ENCODE measurements around the gene GCA. TPM values are rescaled to one million over a fixed set of nuclear protein-coding genes. Genes with fewer than 3 reads are reported as not detected.

The GCA gene
- total and polyA plus RNA-seq, 2 of the 13 experiments (the other 11 are each of a cell fraction or from before 2014, with no cell fraction given) = 42.0 to 48.3 TPM

- TF ChIP-seq NFYC (CRISPR knock-in tag; IDR thresholded peaks at IDR 0.05) (peak; percentile 90), SYNCRIP (IDR thresholded peaks at IDR 0.05; ENCODE audit: insufficient read depth, low read depth, low read length) (no peak)
These were observed at the start of gene GCA (continued) for GRCh38 chr2:162343824-162344616.

- DNase-seq (ENCODE audit: low spot score) = no peak
- Histone ChIP-seq H3K9me3 (ENCODE audit: low read length) (no peaks in the 10 kb centered on the region), H3K4me1 (ENCODE audit: insufficient read depth, low read length) (no peaks in the 10 kb centered on the region), H3K36me3 (replicated peaks in 1 of 2; ENCODE audit: control insufficient read depth in 1 of 2, insufficient read depth in 2 of 2, low read length in 2 of 2) (no peaks in the 10 kb centered on the region), H3K27me3 (ENCODE audit: control insufficient read depth in 1 of 2, insufficient read depth in 2 of 2, low read length in 2 of 2) (no peaks in the 10 kb centered on the region), H3K4me2 (ENCODE audit: low read depth, low read length) (no peak overlapping the region), H3K79me2 (ENCODE audit: insufficient read depth, low read length) (no peaks in the 10 kb centered on the region), H3K27ac (ENCODE audit: extremely low read length, insufficient read depth, low read length) (no peak overlapping the region), H4K20me1 (ENCODE audit: insufficient read depth, low read length) (no peaks in the 10 kb centered on the region), H2AFZ (ENCODE audit: low read length) (no peak overlapping the region), H3K9ac (ENCODE audit: insufficient read depth, low read depth, low read length) (no peak overlapping the region), H3K4me3 (replicated peaks in 1 of 3; ENCODE audit: insufficient read depth in 1 of 3, low read depth in 2 of 3, low read length in 3 of 3) (no peak overlapping the region)
- ChIA-PET CTCF (ENCODE audit: low intra/inter-chr PET ratio, low total read pairs) (no interaction called here), POLR2A (no interaction called here)
- no TSS peak for BruUV-seq (replicated peaks)
- in situ Hi-C loops (cut with HindIII; ENCODE audit: extremely low pct_ligation_motif_present, low pct_unique_long_range_greater_than_20kb) = loop anchor here (5.0 to 25.0 kb wide), 3 partner anchors 73 to 708 kb away; partner anchors contain the start of gene GCG
- no peak for FAIRE-seq
- ATAC-seq = no peak
- peak; percentile 67 for TF ChIP-seq CEBPB (IDR thresholded peaks at IDR 0.05; ENCODE audit: borderline replicate concordance, low read depth, low read length)
- TF ChIP-seq NONO (IDR thresholded peaks at IDR 0.05) = no peak
- TF ChIP-seq NONO (CRISPR knock-in tag; conservative IDR thresholded peaks at IDR 0.05) = no peak
- 71% methylated on average over 2 of the region's 2 CpGs for WGBS (ENCODE audit: low lambda C conversion rate)
- intact Hi-C loops (cut with micrococcal nuclease; ENCODE audit: unreplicated experiment) = no loop called here
These were observed 48.9 kb upstream of the GCA start for GRCh38 chr2:162295009-162295408.
